ENCODE results near the gene AOC2.
"Not testable (repeated sequence)": the region's sequence is repeated elsewhere in the genome, so short reads cannot be mapped to it uniquely, and the experiment has no call there.

AOC2 gene

DNA sequence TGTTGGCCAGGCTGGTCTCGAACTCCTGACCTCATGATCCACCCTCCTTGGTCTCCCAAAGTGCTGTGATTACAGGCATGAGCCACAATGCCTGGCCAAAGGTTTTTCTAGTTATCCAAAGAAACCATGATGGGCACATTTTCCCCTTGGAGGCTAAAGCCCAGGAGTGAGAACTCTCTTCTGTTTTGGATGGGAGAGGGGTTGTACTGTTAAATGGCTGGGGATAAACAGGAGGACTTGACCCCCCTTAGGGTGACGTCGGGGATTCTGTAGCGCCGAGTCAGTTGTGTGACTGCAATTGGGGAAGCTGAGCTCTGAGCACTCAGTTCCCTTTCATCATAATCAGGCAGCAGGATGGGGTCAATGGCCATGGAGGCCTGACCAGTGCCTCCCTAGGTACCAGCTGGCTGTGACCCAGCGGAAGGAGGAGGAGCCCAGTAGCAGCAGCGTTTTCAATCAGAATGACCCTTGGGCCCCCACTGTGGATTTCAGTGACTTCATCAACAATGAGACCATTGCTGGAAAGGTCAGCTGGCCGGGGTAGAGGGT is 10.7 kb downstream of the AOC2 start:
- ATAC-seq = no peak

DNA sequence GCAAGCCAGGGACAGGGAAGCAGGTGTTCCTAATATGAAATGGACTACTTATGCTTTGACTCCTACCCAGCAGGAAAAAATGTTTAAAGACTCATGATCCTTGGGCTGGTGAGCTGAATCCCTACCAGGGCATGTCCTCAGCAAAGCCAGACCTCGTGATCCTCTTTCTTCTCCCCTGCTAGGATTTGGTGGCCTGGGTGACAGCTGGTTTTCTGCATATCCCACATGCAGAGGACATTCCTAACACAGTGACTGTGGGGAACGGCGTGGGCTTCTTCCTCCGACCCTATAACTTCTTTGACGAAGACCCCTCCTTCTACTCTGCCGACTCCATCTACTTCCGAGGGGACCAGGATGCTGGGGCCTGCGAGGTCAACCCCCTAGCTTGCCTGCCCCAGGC is 11.7 kb downstream of the AOC2 start:
- not testable (repeated sequence) for ATAC-seq

DNA sequence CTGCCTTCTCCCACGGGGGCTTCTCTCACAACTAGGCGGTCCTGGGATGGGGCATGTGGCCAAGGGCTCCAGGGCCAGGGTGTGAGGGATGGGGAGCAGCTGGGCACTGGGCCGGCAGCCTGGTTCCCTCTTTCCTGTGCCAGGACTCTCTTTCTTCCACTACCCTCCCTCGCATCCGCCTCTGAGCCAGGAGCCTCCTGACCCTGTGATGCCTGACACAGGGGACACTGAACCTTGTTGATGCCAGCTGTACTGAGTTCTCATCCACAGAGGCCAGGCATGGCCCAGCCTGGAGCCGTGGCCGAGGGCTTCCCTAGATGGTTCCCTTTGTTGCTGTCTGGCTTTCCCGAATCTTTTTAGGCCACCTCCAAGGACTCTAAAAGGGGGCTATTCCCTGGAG is 12.1 kb downstream of the AOC2 start:
- not testable (repeated sequence) for ATAC-seq

DNA sequence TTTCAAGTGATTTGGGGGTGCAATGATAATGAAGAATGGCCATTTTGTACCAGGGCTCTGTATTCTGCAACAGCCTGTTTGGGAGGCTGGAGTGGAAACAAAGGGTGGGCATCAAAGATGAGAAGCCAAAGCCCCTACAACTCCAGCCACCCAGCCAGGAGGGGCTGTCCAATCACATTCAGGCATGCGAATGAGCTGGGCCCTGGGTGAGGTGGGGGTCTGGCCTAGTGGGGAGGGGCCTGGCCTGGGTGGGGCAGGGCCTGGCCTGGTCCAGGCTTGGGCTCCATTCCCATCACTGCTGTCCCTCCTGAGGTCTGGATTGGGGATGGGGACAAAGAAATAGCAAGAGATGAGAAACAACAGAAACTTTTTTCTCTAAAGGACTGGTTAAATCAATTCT is 13.0 kb downstream of the AOC2 start:
- no peak for ATAC-seq

DNA sequence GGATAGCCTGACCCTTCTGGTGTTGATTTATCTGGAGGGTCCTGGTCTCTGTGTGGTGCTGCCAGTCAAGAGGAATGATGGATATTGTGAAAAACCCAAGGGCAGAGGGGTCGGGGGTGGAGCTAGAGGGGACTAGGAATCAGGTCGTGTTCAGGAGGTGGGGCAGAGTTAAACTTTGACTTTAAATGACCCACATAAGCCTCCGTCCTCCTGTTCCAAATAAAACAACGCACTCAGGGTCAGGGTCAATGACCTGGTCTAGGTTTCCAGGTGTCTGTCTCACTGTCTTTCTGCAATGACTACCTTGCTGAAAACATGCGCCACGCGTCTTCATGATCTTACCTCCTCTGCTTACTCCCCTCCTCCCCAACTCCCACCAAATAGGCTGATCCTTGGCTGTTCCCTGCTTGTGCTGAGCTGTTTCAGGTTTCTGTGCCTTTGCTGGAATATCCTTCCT is 21.3 kb downstream of the AOC2 start:
- ATAC-seq = no peak

DNA sequence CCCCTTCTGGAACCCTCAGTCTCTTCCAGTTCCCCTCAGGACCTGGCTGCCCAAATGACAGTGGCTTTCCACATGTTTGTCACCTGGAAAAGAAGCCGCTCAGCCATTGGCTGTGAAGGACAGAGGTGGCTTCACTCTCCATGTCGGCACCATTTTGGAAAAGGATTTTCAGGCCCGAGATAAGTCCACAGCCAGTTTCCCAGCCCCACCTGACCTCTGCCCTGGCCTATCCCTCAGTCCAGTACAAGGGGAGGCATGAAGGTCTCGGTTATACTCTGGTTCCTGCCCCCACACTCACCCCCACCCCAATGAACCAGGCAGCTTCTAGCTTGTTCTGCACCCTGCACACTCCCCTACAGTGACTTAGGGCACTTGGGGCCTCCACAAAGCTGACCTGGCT is 21.8 kb downstream of the AOC2 start:
- ATAC-seq = no peak

DNA sequence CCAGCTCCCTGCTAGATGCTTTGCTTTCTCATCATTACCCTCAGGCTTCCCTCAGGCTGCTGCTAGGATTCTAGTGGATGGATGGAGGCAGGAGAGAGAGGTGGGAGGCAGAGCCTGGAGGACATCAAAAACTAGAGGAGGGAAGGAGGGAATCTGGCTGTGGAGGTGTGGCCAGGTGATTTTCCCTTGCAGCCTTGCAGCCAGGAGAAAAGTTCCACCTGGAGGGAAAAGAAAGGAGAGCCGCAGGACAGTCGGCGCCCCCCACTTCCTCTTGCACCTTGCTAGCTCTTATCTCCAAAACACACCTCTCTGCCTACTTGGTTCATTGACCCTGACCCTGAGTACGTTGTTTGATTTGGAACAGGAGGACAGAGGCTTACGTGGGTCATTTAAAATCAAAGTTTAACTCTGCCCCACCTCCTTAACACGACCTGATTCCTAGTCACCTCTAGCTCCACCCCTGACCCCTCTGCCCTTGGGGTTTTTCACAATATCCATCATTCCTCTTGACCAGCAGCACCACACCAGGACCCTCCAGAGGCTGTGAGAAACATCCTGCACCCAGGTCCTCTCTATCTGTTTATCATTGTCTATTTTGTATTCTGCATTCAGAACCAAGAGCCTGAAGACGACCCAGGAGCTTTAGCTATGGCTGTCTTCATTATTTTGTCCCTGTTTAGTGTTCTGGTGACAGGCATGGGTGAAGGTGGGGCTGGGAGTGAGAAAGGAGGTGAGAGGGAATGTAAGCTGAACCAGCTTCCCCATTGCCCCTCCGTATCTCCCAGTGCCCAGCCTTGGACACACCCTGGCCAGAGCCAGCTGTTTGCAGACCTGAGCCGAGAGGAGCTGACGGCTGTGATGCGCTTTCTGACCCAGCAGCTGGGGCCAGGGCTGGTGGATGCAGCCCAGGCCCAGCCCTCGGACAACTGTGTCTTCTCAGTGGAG is 22.5 kb downstream of the AOC2 start:
- ATAC-seq = no peak

DNA sequence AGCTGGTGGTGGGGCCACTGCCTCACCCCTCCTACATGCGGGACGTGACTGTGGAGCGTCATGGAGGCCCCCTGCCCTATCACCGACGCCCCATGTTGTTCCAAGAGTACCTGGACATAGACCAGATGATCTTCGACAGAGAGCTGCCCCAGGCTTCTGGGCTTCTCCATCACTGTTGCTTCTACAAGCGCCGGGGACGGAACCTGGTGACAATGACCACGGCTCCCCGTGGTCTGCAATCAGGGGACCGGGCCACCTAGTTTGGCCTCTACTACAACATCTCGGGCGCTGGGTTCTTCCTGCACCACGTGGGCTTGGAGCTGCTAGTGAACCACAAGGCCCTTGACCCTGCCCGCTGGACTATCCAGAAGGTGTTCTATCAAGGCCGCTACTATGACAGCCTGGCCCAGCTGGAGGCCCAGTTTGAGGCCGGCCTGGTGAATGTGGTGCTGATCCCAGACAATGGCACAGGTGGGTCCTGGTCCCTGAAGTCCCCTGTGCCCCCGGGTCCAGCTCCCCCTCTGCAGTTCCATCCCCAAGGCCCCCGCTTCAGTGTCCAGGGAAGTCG is 23.4 kb downstream of the AOC2 start:
- ATAC-seq = not testable (repeated sequence)

DNA sequence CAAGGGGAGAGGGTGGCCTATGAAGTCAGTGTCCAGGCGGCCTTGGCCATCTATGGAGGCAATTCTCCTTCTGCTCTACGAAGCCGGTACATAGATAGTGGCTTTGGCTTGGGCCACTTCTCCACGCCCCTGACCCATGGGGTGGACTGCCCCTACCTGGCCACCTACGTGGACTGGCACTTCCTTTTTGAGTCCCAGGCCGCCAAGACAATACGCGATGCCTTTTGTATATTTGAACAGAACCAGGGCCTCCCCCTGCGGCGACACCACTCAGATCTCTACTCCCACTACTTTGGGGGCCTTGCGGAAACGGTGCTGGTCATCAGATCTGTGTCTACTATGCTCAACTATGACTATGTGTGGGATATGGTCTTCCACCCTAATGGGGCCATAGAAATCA is 24.0 kb downstream of the AOC2 start:
- no peak for ATAC-seq

DNA sequence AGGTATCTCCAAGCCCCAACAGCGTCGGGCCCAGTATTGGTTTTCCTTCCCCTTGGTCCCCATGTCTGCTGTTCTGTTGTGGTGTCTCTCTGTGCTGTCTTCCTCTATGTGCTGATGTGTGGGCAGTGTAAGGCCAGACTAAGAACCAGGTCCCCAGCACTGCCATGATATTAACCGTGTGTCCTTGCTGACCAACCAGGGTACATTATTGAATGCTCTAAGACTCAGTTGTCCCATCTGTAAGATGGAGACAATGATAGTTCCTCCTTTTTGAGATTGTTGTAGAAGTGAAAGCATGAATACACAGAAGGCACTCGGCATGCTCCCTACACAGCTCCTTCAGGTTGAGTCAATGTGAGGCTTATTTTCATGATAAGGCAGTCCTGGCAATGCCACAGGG is 27.3 kb downstream of the AOC2 start:
- ATAC-seq = no peak

DNA sequence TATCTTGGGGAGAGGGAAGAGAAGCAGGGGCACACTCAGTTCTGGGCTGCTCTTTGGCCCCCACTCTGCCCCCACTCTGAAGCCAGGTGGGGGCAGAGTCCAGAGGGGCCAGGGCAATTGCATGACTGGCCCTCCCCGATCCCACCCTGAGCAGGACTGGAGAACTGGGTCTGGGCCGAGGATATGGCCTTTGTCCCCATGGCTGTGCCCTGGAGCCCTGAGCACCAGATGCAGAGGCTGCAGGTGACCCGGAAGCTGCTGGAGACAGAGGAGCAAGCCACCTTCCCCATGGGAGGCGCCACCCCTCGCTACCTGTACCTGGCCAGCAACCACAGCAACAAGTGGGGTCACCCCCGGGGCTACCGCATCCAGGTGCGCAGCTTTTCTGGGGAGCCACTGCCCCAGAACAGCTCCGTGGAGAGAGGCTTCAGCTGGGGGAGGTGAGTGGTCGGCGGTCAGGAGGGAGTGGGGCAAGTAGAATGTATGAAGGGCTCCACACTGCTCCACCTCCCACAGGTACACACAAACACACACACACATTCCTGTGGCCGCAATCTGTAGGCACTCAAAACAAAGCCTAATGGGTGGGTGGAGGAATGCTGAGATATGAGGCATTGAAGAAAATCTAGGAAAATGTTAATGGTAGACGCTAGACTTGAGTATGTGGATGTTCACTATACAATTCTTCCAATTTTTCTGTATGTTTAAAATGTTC is 28.0 kb downstream of the AOC2 start:
- no peak for ATAC-seq

DNA sequence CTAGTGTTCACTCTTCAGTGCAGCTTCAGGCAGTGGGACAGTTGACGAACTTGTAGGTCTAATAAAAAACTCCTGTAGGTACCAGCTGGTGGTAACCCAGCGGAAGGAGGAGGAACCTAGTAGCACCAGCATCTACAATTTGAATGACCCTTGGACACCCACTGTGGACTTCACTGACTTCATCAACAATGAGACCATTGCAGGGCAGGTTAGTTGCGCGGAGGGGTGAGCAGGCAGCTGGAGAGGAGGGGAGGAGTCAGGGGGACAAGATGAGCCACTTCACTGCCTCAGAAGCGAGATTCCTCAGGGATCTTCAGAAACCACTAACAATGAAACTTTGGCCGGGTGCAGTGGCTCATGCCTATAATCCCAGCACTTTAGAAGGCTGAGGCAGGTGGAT is 28.9 kb downstream of the AOC2 start:
- no peak for ATAC-seq

DNA sequence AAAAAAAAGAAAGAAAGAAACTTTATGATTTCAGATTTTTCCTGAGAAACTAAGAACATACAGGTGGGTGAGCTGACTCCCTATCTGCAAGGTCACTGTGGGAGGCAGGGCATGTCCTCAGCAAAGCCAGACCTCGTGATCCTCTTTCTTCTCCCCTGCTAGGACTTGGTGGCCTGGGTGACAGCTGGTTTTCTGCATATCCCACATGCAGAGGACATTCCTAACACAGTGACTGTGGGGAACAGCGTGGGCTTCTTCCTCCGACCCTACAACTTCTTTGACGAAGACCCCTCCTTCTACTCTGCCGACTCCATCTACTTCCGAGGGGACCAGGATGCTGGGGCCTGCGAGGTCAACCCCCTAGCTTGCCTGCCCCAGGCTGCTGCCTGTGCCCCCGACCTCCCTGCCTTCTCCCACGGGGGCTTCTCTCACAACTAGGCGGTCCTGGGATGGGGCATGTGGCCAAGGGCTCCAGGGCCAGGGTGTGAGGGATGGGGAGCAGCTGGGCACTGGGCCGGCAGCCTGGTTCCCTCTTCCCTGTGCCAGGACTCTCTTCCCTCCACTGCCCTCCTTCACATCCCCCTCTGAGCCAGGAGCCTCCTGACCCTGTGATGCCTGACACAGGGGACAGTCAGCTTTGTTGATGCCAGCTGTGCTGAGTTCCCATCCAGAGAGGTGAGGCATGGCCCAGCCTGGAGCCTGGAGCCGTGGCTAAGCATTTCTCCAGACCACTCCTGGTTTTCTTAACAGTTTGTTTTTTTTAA is 29.7 kb downstream of the AOC2 start:
- not testable (repeated sequence) for ATAC-seq

DNA sequence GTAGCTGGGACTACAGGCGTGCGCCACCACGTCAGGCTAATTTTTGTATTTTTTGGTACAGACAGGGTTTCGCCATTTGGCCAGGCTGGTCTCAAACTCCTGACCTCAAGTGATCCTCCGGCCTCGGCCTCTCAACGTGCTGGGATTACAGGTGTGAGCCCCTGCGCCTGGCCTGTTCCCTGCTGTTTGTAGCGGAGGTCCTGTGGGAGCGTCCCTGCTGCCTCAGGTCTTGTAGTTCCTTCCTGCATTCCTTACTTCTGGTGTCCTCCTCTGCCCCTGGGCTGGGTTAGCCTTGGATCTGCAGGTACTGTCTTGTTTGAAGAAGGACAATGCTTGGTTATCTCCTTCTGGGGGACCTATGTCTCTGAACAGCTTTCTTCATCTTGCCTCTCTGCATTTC is 32.7 kb downstream of the AOC2 start:
- ATAC-seq = no peak

DNA sequence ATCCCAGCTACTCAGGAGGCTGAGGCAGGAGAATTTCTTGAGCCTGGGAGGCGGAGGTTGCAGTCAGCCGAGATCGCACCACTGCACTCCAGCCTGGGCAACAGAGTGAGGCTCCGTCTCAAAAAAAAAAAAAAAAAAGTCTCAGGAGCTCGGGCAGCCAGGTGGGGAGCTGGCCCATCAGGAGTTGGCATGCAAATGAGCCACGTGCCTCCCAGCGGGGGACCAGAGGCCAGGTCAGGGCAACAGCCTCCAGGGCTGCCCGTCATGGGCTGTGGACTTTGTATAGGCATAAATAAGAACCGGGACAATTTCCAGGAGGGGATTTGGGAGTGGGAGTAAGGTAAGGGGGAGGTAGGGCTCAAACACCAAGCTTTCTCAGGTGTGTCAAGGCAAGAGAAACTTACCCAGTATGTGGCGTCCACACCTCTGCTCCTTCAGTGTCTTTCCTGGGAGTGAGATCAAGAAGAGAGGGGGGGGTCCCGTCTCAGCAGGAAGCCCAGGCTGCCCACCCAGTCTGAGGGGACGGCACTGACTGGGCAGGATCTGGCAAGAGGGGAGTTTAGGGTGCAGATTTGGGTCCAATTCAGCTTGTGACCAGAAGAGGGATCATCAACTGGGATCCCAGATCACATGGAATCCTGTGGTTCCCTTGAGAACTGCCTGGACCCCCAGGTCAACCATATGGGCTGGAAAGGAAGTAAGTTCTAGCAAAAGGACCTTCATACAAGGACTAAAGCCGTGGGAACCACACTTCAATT is 33.9 kb downstream of the AOC2 start:
- no peak for ATAC-seq

DNA sequence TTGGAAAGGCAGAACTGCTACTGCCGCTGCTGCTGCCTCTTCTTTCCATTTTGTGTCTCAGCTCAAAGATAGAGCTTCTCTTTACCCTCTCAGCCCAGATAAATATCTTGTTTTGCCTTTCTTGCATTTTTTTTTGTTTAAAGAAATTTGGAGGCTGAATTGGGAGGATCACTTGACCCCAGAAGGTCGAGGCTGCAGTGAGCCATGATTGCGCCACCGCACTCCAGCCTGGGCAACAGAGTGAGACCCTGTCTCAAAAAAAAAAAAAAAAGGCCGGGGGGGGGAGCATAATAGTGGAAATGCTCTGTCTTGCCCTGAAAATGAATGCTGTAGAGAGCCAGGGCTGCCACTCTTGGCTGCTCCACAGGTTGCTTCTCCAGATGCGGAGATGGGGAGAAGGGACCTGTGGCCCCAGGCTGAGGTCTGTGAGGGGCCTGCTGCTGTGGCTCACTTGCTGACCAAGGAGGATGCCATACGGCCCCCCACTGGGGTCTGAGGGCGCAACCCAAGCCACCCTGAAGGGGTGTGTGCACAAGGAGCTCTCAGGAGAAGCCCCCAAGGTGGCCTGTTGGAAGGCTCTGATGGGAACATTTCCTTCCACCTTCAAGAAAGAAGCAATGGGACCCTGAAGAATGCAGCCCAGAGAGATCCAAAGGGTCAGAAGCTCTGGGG is 34.7 kb downstream of the AOC2 start:
- ATAC-seq = no peak

DNA sequence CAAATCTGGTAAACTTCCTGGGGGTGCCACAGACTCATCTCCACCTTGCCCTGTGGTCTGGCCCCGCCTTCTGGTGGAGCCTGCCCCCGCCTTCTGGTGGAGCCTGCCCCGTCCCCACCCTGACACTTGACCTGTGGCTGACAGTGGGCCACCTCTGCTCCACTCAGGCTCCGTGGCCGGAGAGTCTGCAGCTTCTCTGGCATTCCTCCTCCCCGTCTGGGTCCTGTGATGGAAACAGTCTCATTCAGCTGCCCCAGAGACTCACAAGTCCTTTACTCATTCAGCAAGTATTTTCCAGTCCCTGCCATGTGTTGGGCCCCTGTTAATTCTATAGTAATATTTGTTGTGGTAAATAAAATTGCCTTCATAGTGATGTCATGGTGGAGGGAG is 35.2 kb downstream of the AOC2 start:
- no peak for ATAC-seq

DNA sequence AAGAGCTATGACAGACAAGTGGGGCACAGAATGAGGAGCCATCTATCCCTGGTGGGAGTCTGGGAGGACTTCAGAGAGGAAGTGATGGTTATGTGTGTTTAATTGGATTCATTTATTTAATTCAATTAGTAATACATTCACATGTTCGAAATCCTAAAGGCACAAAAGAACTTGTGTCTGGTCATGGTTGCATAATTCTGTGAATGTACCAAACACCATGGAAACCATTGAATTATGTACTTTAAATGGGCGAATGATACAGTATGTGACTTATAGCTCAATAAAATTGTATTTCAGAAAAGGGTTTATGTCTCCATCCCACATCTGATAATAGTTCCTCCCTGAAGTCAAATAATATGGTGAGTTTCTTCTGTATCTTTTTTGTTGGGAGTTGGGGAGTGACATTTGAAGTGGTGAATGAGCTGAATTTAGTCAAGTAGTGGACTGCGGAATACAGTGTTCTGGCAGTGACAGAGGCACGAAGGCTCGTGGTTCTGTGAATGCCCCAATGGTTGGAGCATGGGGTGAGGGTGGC is 36.5 kb downstream of the AOC2 start:
- ATAC-seq = no peak

DNA sequence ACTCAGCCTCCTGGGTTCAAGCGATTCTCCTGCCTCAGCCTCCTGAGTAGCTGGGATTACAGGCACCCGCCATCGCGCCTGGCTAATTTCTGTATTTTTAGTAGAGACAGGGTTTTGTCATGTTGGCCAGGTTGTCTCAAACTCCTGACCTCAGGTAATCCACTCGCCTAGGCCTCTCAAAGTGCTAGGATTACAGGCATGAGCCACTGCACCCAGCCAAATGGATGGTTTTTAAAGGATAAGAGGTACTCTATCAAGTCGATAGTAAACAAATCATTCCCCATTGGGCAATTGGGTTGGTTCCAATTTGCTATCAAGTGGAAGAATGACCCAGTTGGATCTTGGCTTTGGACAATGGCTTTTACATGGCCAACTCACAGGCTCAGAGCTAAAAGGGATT is 37.3 kb downstream of the AOC2 start:
- not testable (repeated sequence) for ATAC-seq

DNA sequence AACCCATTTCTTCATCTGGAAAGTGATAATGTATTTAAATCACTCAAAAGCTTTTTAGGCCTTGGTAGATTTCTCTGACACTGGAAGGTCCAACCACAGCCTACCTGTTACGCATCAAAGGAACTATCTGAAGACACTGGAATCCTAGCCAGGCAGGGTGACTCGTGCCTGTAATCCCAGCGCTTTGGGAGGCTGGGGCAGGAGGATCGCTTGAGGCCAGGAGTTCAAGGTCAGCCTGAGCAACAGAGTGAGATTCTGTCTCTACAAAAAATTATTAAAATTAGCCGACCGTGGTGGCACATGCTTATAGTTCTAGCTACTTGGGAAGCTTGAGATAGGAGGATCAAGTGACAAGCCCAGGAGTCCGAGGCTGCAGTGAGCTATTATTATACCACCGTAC is 37.8 kb downstream of the AOC2 start:
- no peak for ATAC-seq
